Left hindlimb (tissue), 1 donor: ENCODE measurements around the gene BTBD9.

Source experiments
- DNase-seq: peaks from one replicate; pipeline ENCODE4 v3.0.0-alpha.2; 2018

Gene BTBD9

DNA sequence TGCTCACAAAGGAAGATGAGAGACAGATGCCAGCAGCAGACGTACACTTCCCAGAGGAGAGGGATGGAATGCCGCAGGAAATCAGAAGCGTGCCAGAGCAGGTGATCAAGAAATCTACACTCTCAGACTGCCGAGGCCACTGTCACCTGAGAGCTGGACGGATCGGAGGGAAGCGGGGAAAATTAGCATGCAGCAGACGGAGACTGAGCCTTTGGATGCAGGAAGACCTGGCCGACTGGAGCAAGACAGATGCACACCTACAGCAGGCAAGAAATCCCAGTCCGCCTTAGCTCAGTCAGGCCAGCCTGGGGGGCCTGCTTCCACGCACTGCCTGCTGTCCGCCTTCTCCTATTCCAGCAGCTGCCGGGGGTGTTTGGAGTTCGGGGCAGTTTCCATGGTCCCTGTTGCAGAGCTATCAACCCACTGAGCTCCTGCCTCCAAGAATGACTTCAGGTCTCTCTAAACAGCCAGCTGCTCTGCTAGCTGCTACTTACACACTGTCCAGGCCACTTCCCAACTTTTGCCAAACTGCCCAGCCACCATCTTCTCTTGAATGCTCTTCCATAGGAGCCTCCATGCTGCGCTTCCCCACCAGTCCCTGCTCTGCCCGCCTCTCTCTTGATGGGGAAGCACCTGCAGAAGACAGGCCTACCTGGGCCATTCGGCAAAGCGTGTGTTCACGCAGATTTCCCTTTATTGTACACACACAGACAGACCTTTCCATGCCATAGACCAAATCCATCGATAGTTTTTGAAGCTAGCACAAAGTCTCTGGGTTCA lies 451.7 kb downstream of the BTBD9 start:
- DNase-seq = no peak

- no peak for DNase-seq
Observed at GRCh38 chr6:38187325-38187724, 452.4 kb downstream of the BTBD9 start.

GRCh38 chr6:38185752-38186151 lies 454.0 kb downstream of the BTBD9 start:
- no peak for DNase-seq

DNA sequence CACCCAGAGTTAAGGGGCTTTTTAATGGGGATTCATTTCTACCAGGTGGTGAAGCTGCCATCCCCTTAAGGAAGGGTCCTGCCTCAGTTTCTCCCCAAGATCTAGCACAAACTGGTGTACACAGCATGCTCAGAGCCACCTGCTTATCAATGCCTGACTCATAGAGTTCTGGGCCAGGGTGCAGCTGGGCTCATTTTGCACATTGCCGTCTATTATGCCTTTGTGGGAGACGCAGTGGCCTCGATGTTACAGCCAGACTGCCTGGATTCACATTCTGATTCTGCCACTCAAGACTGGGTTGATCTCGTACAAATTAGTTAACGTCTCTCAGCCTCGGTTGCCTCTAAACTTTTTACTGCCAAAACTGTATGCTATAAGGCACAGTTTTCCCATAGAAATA lies 454.5 kb downstream of the BTBD9 start:
- no peak for DNase-seq

- DNase-seq = no peak
Observed at GRCh38 chr6:38184585-38185080, 455.1 kb downstream of the BTBD9 start.

DNA sequence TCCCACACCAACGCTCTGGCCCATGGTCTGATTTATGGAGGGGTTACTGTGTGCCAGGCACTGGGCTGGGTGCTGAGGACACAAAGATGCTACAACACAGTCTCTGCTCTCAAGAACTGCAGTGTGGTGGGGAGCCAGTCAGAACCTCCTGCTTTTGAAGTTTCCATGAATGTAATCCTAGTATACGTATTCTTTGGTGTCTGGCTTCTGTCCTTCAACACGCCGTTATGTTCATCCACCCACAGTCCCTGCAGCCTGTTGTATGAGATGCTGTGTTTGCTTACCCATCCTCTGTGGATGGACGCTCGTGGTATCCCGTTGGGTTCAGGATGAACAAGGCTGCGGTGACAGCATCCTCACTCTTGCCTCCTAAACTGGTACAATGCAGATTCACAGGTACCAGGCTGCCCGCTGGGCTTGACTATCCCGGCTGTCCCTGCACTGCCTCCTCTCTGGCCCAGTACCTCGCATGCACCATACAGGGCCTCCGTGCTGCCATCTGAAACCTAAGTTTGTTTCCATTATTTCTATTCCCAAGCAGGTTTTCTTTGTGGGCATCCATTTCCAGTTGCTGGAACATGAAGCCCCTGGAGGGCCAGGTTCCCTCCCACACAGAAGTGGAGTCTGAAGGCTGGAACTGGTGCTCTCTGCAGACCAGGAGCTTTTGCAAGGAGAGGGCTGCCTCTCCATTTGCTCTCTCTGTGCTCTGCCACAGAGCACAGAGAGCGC lies 455.7 kb downstream of the BTBD9 start:
- DNase-seq = no peak

DNA sequence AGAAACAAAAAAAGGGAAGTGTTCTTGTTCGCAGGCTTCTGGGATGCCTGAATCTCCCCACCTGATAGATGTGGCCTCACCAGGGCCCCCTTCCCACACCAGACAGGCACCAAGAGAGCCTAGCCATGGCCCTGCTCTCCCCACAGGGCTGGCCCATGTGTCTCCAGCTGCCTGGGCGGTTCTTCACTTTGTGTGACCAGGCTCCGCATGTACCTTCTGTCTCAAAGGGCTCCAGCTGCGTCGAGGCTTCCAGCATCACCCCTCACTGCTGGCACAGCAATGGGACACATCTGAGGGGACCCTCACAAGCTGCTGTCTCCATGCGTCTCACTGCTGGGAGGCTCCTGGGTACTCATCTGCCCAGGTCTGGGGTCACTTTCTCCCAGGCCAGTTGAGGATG lies 457.3 kb downstream of the BTBD9 start:
- no peak for DNase-seq

DNA sequence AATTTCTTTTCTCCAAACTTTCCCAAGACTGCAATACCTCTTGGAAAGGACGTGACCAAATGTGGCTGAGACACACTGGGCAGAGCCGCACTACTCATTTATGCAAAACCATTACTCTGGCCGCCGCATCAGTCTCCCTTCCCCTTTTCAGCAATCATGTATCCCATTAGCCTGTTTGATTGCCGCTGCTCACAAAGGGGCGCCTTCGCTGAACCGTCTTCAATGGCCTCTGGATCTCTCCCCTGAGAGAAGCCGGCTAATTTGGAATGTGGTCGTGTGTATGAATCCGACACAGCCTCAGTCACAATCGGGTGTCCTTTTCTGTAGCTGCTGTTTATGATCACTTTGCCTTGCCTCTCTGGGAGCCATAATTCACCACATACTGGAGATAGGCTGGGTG lies 459.1 kb downstream of the BTBD9 start:
- no peak for DNase-seq

GRCh38 chr6:38179794-38180430 lies 459.8 kb downstream of the BTBD9 start:
- no peak for DNase-seq

- no peak for DNase-seq
Observed at GRCh38 chr6:38179300-38179699, 460.4 kb downstream of the BTBD9 start.

DNA sequence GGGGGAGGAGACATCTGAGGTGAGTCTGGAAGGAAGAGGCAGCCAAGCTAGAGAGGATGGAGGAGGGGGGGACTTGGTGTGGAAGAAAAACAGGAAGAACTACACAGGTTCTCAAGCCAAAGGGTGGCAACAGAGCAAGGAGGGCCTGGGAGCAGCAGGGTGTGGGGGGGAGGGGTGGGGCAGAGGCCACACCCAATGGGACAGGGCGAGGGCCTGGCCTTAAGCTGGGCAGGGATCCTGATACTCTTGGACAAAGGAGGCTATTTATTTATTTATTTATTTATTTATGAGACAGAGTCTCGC lies 461.2 kb downstream of the BTBD9 start:
- no peak for DNase-seq

DNA sequence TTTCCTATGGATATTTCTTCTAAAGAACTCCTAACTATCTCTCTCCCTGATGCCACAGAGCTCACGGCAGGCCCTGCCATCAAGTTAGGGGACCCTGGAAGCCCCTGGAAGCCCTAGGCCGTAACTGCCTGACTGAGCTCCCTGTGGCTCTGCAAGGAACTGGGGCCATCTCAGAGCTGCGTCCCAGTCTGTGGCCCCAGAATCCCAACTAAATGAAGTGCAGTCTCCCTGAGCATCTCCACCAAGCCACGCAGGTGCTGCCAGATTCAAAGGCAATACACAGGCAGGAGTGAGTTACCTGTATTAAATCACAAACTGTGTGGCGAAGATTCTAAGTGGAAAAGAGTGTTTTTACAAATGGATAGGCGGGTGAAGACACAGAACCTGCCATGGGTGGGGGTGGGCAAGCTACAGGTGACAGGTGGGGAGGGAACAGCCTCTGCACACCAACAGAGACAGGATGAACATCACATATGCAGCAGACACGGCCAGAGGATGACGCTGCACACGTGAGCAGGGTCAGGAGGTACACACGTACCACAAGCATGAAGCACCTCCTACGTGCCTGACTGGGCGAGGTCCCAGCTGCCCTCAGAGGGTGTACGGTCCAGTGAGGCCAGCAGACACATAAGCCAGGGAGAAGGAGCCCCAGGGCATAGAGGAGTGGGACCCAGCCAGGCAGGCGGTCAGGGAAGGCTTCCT lies 461.7 kb downstream of the BTBD9 start:
- no peak for DNase-seq

GRCh38 chr6:38176797-38177751 lies 462.7 kb downstream of the BTBD9 start:
- DNase-seq = no peak

- no peak for DNase-seq
Observed at GRCh38 chr6:38175786-38176185, 463.9 kb downstream of the BTBD9 start.

GRCh38 chr6:38174806-38175495 lies 464.8 kb downstream of the BTBD9 start:
- no peak for DNase-seq

GRCh38 chr6:38174315-38174714 lies 465.4 kb downstream of the BTBD9 start:
- no peak for DNase-seq

- no peak for DNase-seq
Observed at GRCh38 chr6:38173909-38174308, 465.8 kb downstream of the BTBD9 start.

DNA sequence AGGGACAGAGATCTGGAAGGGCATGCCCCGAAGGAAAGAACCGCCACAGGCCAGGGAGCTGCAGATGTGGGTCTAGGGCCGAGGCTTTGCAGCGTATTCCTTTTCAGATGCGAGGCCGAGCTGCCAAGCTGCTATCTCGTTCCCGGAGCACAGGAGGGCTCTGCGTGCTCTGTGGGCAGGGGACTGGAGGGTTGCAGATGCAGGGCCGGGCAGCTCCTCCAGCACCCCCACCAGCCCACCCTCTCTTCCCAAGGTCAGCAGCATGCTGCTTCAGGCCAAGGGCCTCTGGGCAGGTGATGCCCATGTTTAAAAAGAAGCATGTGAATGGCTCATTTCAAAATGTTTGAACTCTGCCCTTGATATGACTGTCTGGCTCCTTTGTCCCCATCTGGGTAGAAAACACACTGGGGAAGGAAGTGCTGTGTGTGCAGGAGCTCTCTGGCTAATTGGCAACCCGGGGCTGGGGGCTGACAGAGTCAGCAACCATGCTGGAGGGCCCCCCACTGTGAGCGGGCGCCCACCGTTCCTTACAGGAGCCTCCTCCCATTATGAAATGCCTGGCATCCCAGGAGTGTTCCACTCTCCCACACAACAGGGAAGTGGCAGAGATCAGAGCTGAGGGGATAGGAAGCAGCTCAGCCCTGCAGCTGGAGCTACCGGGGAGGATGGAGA lies 466.9 kb downstream of the BTBD9 start:
- DNase-seq = no peak

- DNase-seq = no peak
Observed at GRCh38 chr6:38171997-38172738, 467.6 kb downstream of the BTBD9 start.

DNA sequence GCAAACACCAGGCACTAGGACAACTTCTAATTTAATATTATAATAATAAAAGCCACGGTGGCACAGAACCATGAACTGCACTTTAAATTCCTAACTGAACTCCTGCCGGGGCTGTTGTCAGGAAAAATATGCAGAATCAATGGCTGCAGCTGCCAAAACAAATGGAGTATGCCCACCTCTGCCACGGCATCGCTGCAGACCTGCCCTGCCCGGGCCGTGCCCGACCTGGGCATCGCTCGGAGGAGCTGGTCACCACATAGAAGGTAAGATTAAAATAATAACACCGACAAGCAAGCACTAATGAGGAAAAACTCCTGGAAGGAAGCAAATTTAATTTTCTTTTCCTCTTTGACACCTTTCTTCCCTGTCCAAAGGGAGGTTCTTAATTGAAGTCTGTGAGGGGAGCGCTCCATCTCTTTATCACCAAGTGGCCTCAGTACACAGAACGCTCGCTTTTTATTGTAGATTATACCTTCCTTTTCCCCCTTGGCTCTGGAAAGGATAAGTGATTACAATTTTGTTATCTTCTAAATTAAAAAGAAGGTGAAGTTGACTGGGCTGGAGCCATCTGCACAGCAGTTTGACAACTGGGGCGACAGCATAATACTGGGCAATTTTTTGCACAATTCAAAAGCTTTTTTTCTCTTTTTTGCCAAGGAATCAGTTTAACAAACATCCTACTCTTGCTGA lies 468.9 kb downstream of the BTBD9 start:
- no peak for DNase-seq
